ENCODE results near the gene ZBTB11. TPM values are rescaled to one million over a fixed set of nuclear protein-coding genes. Genes with fewer than 3 reads are reported as not detected.

The ZBTB11 gene
- total and polyA plus RNA-seq, 9 of the 15 experiments (the other 6 are each of a cell fraction or from before 2014, with no cell fraction given) = 6.2 to 31.9 (median 21.4) TPM

DNA sequence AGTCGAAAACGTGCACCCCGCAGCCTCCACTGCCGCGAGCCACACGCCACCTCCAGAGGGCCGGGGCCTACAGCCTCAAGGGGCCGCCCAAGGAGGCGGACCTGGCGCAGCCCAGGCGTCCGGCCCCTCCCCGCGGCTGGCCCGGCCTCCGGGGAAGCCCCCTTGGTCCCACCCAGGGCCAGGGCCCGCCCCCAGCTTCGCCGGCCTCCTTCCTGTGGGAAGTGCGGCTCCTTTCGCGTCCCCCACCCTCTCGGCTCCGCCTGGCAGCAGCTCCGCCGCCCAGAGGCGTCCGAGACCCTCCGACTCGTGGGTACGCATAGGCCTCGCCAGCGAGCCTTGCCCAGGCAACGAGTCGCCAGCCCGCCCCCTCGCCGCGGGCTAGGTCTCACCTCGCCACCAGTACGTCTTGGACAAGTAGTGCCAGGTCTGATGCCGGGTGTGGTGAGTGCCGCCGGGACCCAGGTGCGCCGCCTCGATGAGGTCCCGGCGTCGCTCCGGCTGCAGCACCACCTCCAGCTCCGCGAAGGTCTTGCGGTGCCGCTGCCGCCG is 642 bp downstream of the ZBTB11 start (continued):
- peak; percentile 16 for TF ChIP-seq SAP30 (IDR thresholded peaks at IDR 0.05; ENCODE audit: borderline replicate concordance, insufficient read depth, low read depth, low read length, poor library complexity, severe bottlenecking)
- TF ChIP-seq RB1 (IDR thresholded peaks at IDR 0.05; ENCODE audit: low read depth) = peak; percentile 42; the same call in 1 of the 2 replicates
- TF ChIP-seq CREM (IDR thresholded peaks at IDR 0.05; ENCODE audit: low read depth) = peak; percentile 88
- TF ChIP-seq, protein P1, sequence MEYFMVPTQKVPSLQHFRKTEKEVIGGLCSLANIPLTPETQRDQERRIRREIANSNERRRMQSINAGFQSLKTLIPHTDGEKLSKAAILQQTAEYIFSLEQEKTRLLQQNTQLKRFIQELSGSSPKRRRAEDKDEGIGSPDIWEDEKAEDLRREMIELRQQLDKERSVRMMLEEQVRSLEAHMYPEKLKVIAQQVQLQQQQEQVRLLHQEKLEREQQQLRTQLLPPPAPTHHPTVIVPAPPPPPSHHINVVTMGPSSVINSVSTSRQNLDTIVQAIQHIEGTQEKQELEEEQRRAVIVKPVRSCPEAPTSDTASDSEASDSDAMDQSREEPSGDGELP (CRISPR knock-in tag; IDR thresholded peaks at IDR 0.05; ENCODE audit: borderline replicate concordance) = peak; percentile 61; the same call in 1 of the 2 replicates
- peak in 1 of 2 experiments; percentile 76; a peak in 2 of 4 replicates for TF ChIP-seq SIN3A (IDR thresholded peaks at IDR 0.05; ENCODE audit: borderline replicate concordance in 2 of 2, control insufficient read depth in 1 of 2, low read depth in 2 of 2, low read length in 2 of 2)
- TF ChIP-seq SMARCB1 (IDR thresholded peaks at IDR 0.05; ENCODE audit: insufficient read length, low read depth) = no peak
- TF ChIP-seq CXXC5 (CRISPR knock-in tag; IDR thresholded peaks at IDR 0.05) = peak; percentile 70
- TF ChIP-seq NCOA2 (IDR thresholded peaks at IDR 0.05; ENCODE audit: partially characterized antibody in 2 of 2) = no peak
- TF ChIP-seq, protein P2, sequence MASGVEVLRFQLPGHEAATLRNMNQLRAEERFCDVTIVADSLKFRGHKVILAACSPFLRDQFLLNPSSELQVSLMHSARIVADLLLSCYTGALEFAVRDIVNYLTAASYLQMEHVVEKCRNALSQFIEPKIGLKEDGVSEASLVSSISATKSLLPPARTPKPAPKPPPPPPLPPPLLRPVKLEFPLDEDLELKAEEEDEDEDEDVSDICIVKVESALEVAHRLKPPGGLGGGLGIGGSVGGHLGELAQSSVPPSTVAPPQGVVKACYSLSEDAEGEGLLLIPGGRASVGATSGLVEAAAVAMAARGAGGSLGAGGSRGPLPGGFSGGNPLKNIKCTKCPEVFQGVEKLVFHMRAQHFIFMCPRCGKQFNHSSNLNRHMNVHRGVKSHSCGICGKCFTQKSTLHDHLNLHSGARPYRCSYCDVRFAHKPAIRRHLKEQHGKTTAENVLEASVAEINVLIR (CRISPR knock-in tag; IDR thresholded peaks at IDR 0.05) = 0 out of 2 replicates have a peak, but pooled peaks have one; percentile 17
- TF ChIP-seq, protein P3, sequence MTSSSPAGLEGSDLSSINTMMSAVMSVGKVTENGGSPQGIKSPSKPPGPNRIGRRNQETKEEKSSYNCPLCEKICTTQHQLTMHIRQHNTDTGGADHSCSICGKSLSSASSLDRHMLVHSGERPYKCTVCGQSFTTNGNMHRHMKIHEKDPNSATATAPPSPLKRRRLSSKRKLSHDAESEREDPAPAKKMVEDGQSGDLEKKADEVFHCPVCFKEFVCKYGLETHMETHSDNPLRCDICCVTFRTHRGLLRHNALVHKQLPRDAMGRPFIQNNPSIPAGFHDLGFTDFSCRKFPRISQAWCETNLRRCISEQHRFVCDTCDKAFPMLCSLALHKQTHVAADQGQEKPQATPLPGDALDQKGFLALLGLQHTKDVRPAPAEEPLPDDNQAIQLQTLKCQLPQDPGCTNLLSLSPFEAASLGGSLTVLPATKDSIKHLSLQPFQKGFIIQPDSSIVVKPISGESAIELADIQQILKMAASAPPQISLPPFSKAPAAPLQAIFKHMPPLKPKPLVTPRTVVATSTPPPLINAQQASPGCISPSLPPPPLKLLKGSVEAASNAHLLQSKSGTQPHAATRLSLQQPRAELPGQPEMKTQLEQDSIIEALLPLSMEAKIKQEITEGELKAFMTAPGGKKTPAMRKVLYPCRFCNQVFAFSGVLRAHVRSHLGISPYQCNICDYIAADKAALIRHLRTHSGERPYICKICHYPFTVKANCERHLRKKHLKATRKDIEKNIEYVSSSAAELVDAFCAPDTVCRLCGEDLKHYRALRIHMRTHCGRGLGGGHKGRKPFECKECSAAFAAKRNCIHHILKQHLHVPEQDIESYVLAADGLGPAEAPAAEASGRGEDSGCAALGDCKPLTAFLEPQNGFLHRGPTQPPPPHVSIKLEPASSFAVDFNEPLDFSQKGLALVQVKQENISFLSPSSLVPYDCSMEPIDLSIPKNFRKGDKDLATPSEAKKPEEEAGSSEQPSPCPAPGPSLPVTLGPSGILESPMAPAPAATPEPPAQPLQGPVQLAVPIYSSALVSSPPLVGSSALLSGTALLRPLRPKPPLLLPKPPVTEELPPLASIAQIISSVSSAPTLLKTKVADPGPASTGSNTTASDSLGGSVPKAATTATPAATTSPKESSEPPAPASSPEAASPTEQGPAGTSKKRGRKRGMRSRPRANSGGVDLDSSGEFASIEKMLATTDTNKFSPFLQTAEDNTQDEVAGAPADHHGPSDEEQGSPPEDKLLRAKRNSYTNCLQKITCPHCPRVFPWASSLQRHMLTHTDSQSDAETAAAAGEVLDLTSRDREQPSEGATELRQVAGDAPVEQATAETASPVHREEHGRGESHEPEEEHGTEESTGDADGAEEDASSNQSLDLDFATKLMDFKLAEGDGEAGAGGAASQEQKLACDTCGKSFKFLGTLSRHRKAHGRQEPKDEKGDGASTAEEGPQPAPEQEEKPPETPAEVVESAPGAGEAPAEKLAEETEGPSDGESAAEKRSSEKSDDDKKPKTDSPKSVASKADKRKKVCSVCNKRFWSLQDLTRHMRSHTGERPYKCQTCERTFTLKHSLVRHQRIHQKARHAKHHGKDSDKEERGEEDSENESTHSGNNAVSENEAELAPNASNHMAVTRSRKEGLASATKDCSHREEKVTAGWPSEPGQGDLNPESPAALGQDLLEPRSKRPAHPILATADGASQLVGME (CRISPR knock-in tag; IDR thresholded peaks at IDR 0.05) = peak; percentile 55; the same call in 1 of the 2 replicates
- peak; percentile 43 for TF ChIP-seq NEUROD1 (IDR thresholded peaks at IDR 0.05; ENCODE audit: borderline replicate concordance, low read depth, low read length, partially characterized antibody)
- TF ChIP-seq ZNF41 (CRISPR knock-in tag; conservative IDR thresholded peaks at IDR 0.05) = no peak
- TF ChIP-seq, protein P4, sequence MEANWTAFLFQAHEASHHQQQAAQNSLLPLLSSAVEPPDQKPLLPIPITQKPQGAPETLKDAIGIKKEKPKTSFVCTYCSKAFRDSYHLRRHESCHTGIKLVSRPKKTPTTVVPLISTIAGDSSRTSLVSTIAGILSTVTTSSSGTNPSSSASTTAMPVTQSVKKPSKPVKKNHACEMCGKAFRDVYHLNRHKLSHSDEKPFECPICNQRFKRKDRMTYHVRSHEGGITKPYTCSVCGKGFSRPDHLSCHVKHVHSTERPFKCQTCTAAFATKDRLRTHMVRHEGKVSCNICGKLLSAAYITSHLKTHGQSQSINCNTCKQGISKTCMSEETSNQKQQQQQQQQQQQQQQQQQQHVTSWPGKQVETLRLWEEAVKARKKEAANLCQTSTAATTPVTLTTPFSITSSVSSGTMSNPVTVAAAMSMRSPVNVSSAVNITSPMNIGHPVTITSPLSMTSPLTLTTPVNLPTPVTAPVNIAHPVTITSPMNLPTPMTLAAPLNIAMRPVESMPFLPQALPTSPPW (CRISPR knock-in tag; IDR thresholded peaks at IDR 0.05) = peak; percentile 64
- no peak for TF ChIP-seq POLR2AphosphoS5 (IDR thresholded peaks at IDR 0.05; ENCODE audit: control insufficient read depth, insufficient read depth, low read depth, low read length)
- no peak for TF ChIP-seq GTF2E2 (tag; IDR thresholded peaks at IDR 0.05)
- TF ChIP-seq SIN3B (IDR thresholded peaks at IDR 0.05; ENCODE audit: low read depth) = peak; percentile 72
- TF ChIP-seq ZBED1 (IDR thresholded peaks at IDR 0.05) = no peak
- peak; percentile 31; the same call in 1 of the 2 replicates for TF ChIP-seq LCOR (CRISPR knock-in tag; IDR thresholded peaks at IDR 0.05)

Data from K562 (cell line).